DND-41 (cell line): ENCODE results near the gene SELENOP.

Experiments used
- CTCF ChIP-seq: IDR thresholded peaks from 2 replicates; pipeline ENCODE4 v1.5.1; 2012; ENCODE audit warnings: borderline replicate concordance, low read length, moderate library complexity, mild to moderate bottlenecking; ENCODE audit not compliant: poor library complexity, severe bottlenecking; ENCODE audit errors: extremely low read depth
- EZH2 ChIP-seq: IDR thresholded peaks from 3 replicates; pipeline ENCODE4 v1.6.1; 2012; ENCODE audit warnings: borderline replicate concordance, low read depth, mild to moderate bottlenecking, moderate library complexity, low read length, inconsistent platforms; ENCODE audit not compliant: severe bottlenecking

GRCh38 chr5:42824347-42824976 lies 12.8 kb upstream of the SELENOP start:
- TF ChIP-seq EZH2 (no peak), CTCF (no peak)
